Hepatocyte (in vitro differentiated cells): Measurements from ENCODE around the gene SEMA4A. TPM values are rescaled to one million over a fixed set of nuclear protein-coding genes. Genes with fewer than 3 reads are reported as not detected.

Experiments
- DNase-seq: peaks from one replicate; pipeline ENCODE4 v3.0.0-alpha.2; 2016; ENCODE audit warnings: low spot score
- H2AFZ ChIP-seq: fragments of 200-600 bp; sonication (generic); 2 replicates; pipeline ENCODE4 v1.6.0; 2016; ENCODE audit warnings: antibody characterized with exemption, mild to moderate bottlenecking
- H3K27ac ChIP-seq: fragments of 200-600 bp; sonication (generic); 2 replicates; pipeline ENCODE4 v1.5.1; 2016; ENCODE audit warnings: mild to moderate bottlenecking
- H3K27me3 ChIP-seq: fragments of 200-600 bp; sonication (generic); 2 replicates; pipeline ENCODE4 v1.6.1; 2016
- H3K36me3 ChIP-seq: fragments of 200-600 bp; sonication (generic); replicated peaks from 2 replicates; pipeline ENCODE4 v1.5.1; 2016; ENCODE audit warnings: low read depth; ENCODE audit not compliant: insufficient read depth
- H3K4me1 ChIP-seq: fragments of 200-600 bp; sonication (generic); 2 replicates; pipeline ENCODE4 v1.5.1; 2016; ENCODE audit warnings: mild to moderate bottlenecking, moderate library complexity; ENCODE audit not compliant: insufficient read depth
- H3K4me2 ChIP-seq: fragments of 200-600 bp; sonication (generic); 2 replicates; pipeline ENCODE4 v1.6.0; 2016
- H3K4me3 ChIP-seq: fragments of 200-600 bp; sonication (generic); 2 replicates; pipeline ENCODE4 v1.5.1; 2016; ENCODE audit warnings: mild to moderate bottlenecking
- H3K79me2 ChIP-seq: fragments of 200-600 bp; sonication (generic); 2 replicates; pipeline ENCODE4 v1.6.0; 2017; ENCODE audit warnings: mild to moderate bottlenecking
- H3K9me2 ChIP-seq: fragments of 200-600 bp; sonication (generic); replicated peaks from 2 replicates; pipeline ENCODE4 v1.6.0; 2017; ENCODE audit warnings: mild to moderate bottlenecking; ENCODE audit not compliant: insufficient read depth
- H3K9me3 ChIP-seq: fragments of 200-600 bp; sonication (generic); 2 replicates; pipeline ENCODE4 v1.5.1; 2016; ENCODE audit warnings: low read depth, mild to moderate bottlenecking
- H4K20me1 ChIP-seq: fragments of 200-600 bp; sonication (generic); 2 replicates; pipeline ENCODE4 v1.6.0; 2016; ENCODE audit warnings: mild to moderate bottlenecking; ENCODE audit not compliant: insufficient read depth, poor library complexity, severe bottlenecking
- CTCF ChIP-seq: fragments of 200-600 bp; sonication (generic); IDR thresholded peaks from 2 replicates; pipeline ENCODE4 v1.5.1; 2016; ENCODE audit warnings: antibody characterized with exemption, mild to moderate bottlenecking; ENCODE audit not compliant: poor library complexity
- EZH2 ChIP-seq: fragments of 200-600 bp; sonication (generic); IDR thresholded peaks from 2 replicates; pipeline ENCODE4 v1.6.1; 2016; ENCODE audit warnings: antibody characterized with exemption, mild to moderate bottlenecking, borderline replicate concordance
- EZH2phosphoT487 ChIP-seq: fragments of 200-600 bp; sonication (generic); IDR thresholded peaks from one replicate; pipeline ENCODE4 v1.6.1; 2018; ENCODE audit warnings: antibody characterized with exemption, mild to moderate bottlenecking, low read depth, moderate library complexity; ENCODE audit not compliant: unreplicated experiment, severe bottlenecking
- WGBS: methylation state at CpG from one replicate; pipeline ENCODE4 v1.1.6; 2016; ENCODE audit warnings: low lambda C conversion rate; ENCODE audit errors: missing lambda C conversion rate; 5-methylcytosine and 5-hydroxymethylcytosine counted together
- polyA plus RNA-seq: library from polyadenylated mRNA; unstranded; fragments of >200 nt; fragmentation: Nextera tagmentation; extraction: Ambion mirVana; gene quantifications from 2 replicates; pipeline ENCODE4 v1.2.1, GENCODE V29; 2016
- total RNA-seq: library from RNA; depleted of rRNA; stranded (reverse); fragments of >200 nt; gene quantifications from 2 replicates; pipeline ENCODE4 v1.2.3, GENCODE V29; 2014

SEMA4A gene
- total and polyA plus RNA-seq, 2 experiments from 2014 or later = 1.3 to 2.1 TPM

- Histone ChIP-seq H3K27ac (no peak overlapping the region), H4K20me1 (no peaks in the 10 kb centered on the region), H3K4me2 (no peak overlapping the region), H3K27me3 (no peaks in the 10 kb centered on the region), H3K9me3 (no peaks in the 10 kb centered on the region), H3K36me3 (no peaks in the 10 kb centered on the region), H3K4me1 (peaks cover 13% of the 10 kb centered on the region), H3K4me3 (no peak overlapping the region), H3K9me2 (no peaks in the 10 kb centered on the region), H2AFZ (no peak overlapping the region), H3K79me2 (no peaks in the 10 kb centered on the region)
- WGBS = 56% methylated on average over 10 of the region's 10 CpGs
- no peak for TF ChIP-seq CTCF
- TF ChIP-seq EZH2phosphoT487 = no peak
- TF ChIP-seq EZH2 = no peak
- DNase-seq = no peak
Measured at GRCh38 chr1:156150333-156151011, 2.9 kb upstream of the SEMA4A start.

GRCh38 chr1:156151093-156151688 is 2.2 kb upstream of the SEMA4A start:
- Histone ChIP-seq H3K9me2 (no peaks in the 10 kb centered on the region), H4K20me1 (no peaks in the 10 kb centered on the region), H3K4me3 (no peak overlapping the region)

GRCh38 chr1:156152628-156153027 is 757 bp upstream of the SEMA4A start:
- Histone ChIP-seq H2AFZ (no peak overlapping the region), H3K27me3 (no peaks in the 10 kb centered on the region)
- WGBS = 70% methylated on average over 5 of the region's 5 CpGs

More at GRCh38 chr1:156151093-156151688, 2.2 kb upstream of the SEMA4A start:
- TF ChIP-seq EZH2 = no peak
- no peak for TF ChIP-seq EZH2phosphoT487
- no peak for TF ChIP-seq CTCF
- no peak overlapping the region for H3K27ac ChIP-seq
- H3K79me2 ChIP-seq = no peaks in the 10 kb centered on the region
- no peak overlapping the region for H2AFZ ChIP-seq
- H3K4me1 ChIP-seq = peaks cover 13% of the 10 kb centered on the region
- H3K36me3 ChIP-seq = no peaks in the 10 kb centered on the region
- WGBS = 70% methylated on average over 6 of the region's 6 CpGs
- H3K27me3 ChIP-seq = no peaks in the 10 kb centered on the region
- H3K9me3 ChIP-seq = no peaks in the 10 kb centered on the region
- no peak for DNase-seq
- H3K4me2 ChIP-seq = no peak overlapping the region

More at GRCh38 chr1:156152628-156153027, 757 bp upstream of the SEMA4A start:
- Histone ChIP-seq H3K4me1 (no peaks in the 10 kb centered on the region), H3K79me2 (no peaks in the 10 kb centered on the region), H3K4me2 (no peak overlapping the region), H3K4me3 (no peak overlapping the region), H3K9me2 (no peaks in the 10 kb centered on the region), H4K20me1 (no peaks in the 10 kb centered on the region), H3K27ac (no peak overlapping the region), H3K36me3 (no peaks in the 10 kb centered on the region), H3K9me3 (no peaks in the 10 kb centered on the region)
- no peak for TF ChIP-seq EZH2phosphoT487
- no peak for TF ChIP-seq EZH2
- no peak for TF ChIP-seq CTCF
- DNase-seq = no peak
